ENCODE results near the gene SLC6A12. TPM values are rescaled to one million over a fixed set of nuclear protein-coding genes. Genes with fewer than 3 reads are reported as not detected.
A peak's percentile ranks its signal among the peaks of the same experiment; 100 is the strongest.

Gene SLC6A12
- total RNA-seq, 1 experiment from 2014 or later, result 0.17 TPM

- H3K4me1 ChIP-seq (ENCODE audit: insufficient read depth, low read length), result peaks cover 4% of the 10 kb centered on the region; the same call in 1 of the 2 replicates
- no peak overlapping the region for H2BK5ac ChIP-seq (ENCODE audit: insufficient read length, low read length)
- H2AFZ ChIP-seq (ENCODE audit: low read length), result no peak overlapping the region
- H3K9me3 Mint-ChIP-seq, result no peaks in the 10 kb centered on the region
- no peak overlapping the region; a peak in 1 of 5 replicates for H3K4me3 Mint-ChIP-seq
- H3K56ac ChIP-seq (ENCODE audit: insufficient read length, low read depth, low read length), result no peak overlapping the region
- H3K79me2 ChIP-seq (ENCODE audit: insufficient read depth, low read length), result no peaks in the 10 kb centered on the region
- H3K23me2 ChIP-seq (ENCODE audit: insufficient read length, low read depth, low read length, poor library complexity, severe bottlenecking), result no peaks in the 10 kb centered on the region
- H2BK12ac ChIP-seq (ENCODE audit: insufficient read length, low read depth, low read length), result no peak overlapping the region
- no peak overlapping the region for H3T11ph ChIP-seq (ENCODE audit: low read length)
- no peaks in the 10 kb centered on the region; a peak in 1 of 7 replicates for H3K36me3 Mint-ChIP-seq (ENCODE audit: insufficient read depth in 1 of 3, low read depth in 3 of 3)
- H4K91ac ChIP-seq (ENCODE audit: insufficient read length, low read depth, low read length), result no peak overlapping the region
- H2AK5ac ChIP-seq (ENCODE audit: insufficient read length, low read length), result no peak overlapping the region
- H3K18ac ChIP-seq (ENCODE audit: insufficient read length, low read depth, low read length), result no peak overlapping the region
- WGBS (ENCODE audit: extremely low coverage, insufficient read length, low lambda C conversion rate), result no CpG with 5 or more reads among the region's 3 CpGs
- no peak for DNase-seq
- no peak overlapping the region for H3K9ac ChIP-seq (ENCODE audit: extremely low read depth, insufficient read length, low read length)
- peaks cover 19 to 41% of the 10 kb centered on the region in 2 experiments for H3K4me1 Mint-ChIP-seq
- H2BK20ac ChIP-seq (ENCODE audit: low read depth, low read length, poor library complexity, severe bottlenecking), result no peak overlapping the region
- peak overlapping the region; percentile 39 for H4K8ac ChIP-seq (replicated peaks; ENCODE audit: insufficient read length, low read depth, low read length)
- no peak overlapping the region for H2BK15ac ChIP-seq (ENCODE audit: low read depth, low read length)
- H3K9me3 ChIP-seq (ENCODE audit: control insufficient read depth, low read depth, low read length), result no peaks in the 10 kb centered on the region
- H4K20me1 ChIP-seq (ENCODE audit: control insufficient read depth, insufficient read depth, insufficient read length), result no peaks in the 10 kb centered on the region
- H3K27me3 Mint-ChIP-seq (ENCODE audit: low read depth), result peaks cover 4% of the 10 kb centered on the region
- no peaks in the 10 kb centered on the region for H3K79me1 ChIP-seq (ENCODE audit: insufficient read depth, low read depth, low read length, poor library complexity, severe bottlenecking)
- H3K23ac ChIP-seq (ENCODE audit: insufficient read length, low read depth, low read length), result no peak overlapping the region
- H3K27me3 ChIP-seq (ENCODE audit: insufficient read depth, low read length), result no peaks in the 10 kb centered on the region
- no peak for TF ChIP-seq CTCF (conservative IDR thresholded peaks at IDR 0.05)
- H3K4me2 ChIP-seq (ENCODE audit: insufficient read depth, insufficient read length, low read length), result no peak overlapping the region
- H3K27ac ChIP-seq (ENCODE audit: insufficient read length, low read depth, low read length), result no peak overlapping the region
- H2BK120ac ChIP-seq (ENCODE audit: low read depth, low read length, poor library complexity, severe bottlenecking), result no peak overlapping the region
- peak overlapping the region in 1 of 3 experiments; percentile 55; a peak in 1 of 7 replicates for H3K27ac Mint-ChIP-seq
- no peak overlapping the region for H4K5ac ChIP-seq (ENCODE audit: insufficient read length, low read depth, low read length)
- H3K4ac ChIP-seq (ENCODE audit: low read depth, low read length), result no peak overlapping the region
- peak overlapping the region; percentile 49; the same call in 1 of the 2 replicates for H3K14ac ChIP-seq (ENCODE audit: insufficient read depth, low read length)
These were observed 35.2 kb downstream of the SLC6A12 start for GRCh38 chr12:178829-179109.
